Trophoblast cell (in vitro differentiated cells and primary cell): Measurements from ENCODE around the gene INVS.
"Not testable (repeated sequence)": the region's sequence is repeated elsewhere in the genome, so short reads cannot be mapped to it uniquely, and the experiment has no call there.

Experiments used
- DNase-seq, 2 donors: peaks; one replicate each; pipeline ENCODE4 v3.0.0-alpha.2; 2016
- H2AFZ ChIP-seq: 2 replicates; pipeline ENCODE4 v1.6.1; 2013; ENCODE audit warnings: low read length, moderate library complexity, mild to moderate bottlenecking; ENCODE audit not compliant: insufficient read depth, poor library complexity
- H2AK5ac ChIP-seq: 2 replicates; pipeline ENCODE4 v1.6.1; 2013; ENCODE audit warnings: mild to moderate bottlenecking, low read length
- H2BK120ac ChIP-seq: 2 replicates; pipeline ENCODE4 v1.6.1; 2013; ENCODE audit warnings: low read length, mild to moderate bottlenecking, moderate library complexity; ENCODE audit not compliant: insufficient read depth, poor library complexity
- H2BK12ac ChIP-seq: 2 replicates; pipeline ENCODE4 v1.6.1; 2013; ENCODE audit warnings: mild to moderate bottlenecking, low read length, moderate library complexity
- H2BK5ac ChIP-seq: 2 replicates; pipeline ENCODE4 v1.6.1; 2013; ENCODE audit warnings: low read length, low read depth, moderate library complexity, mild to moderate bottlenecking; ENCODE audit not compliant: poor library complexity
- H3K14ac ChIP-seq: 2 replicates; pipeline ENCODE4 v1.6.1; 2013; ENCODE audit warnings: mild to moderate bottlenecking, low read length
- H3K18ac ChIP-seq: 2 replicates; pipeline ENCODE4 v1.6.1; 2013; ENCODE audit warnings: mild to moderate bottlenecking, low read length
- H3K23ac ChIP-seq: 2 replicates; pipeline ENCODE4 v1.6.1; 2013; ENCODE audit warnings: low read length
- H3K27ac ChIP-seq: 2 replicates; pipeline ENCODE4 v1.5.1; 2013; ENCODE audit warnings: low read depth, mild to moderate bottlenecking, inconsistent platforms, low read length, moderate library complexity
- H3K27me3 ChIP-seq: 2 replicates; pipeline ENCODE4 v1.6.1; 2013; ENCODE audit warnings: inconsistent platforms, mild to moderate bottlenecking, low read length, moderate library complexity; ENCODE audit not compliant: insufficient read depth
- H3K36me3 ChIP-seq, 2 experiments: 1 replicate in 1 of 2; 2 replicates in 1 of 2; pipeline ENCODE4 v1.6.1; 2013; ENCODE audit warnings: low read length in 2 of 2, mild to moderate bottlenecking in 2 of 2, moderate library complexity in 1 of 2; ENCODE audit not compliant: insufficient read depth in 2 of 2, control insufficient read depth in 1 of 2
- H3K4ac ChIP-seq: 2 replicates; pipeline ENCODE4 v1.6.1; 2013; ENCODE audit warnings: low read depth, mild to moderate bottlenecking, low read length, moderate library complexity
- H3K4me1 ChIP-seq, 2 experiments: 1 replicate in 1 of 2; 2 replicates in 1 of 2; pipeline ENCODE4 v1.6.1; 2013; ENCODE audit warnings: low read length in 2 of 2, mild to moderate bottlenecking in 2 of 2, moderate library complexity in 1 of 2; ENCODE audit not compliant: insufficient read depth in 2 of 2, control insufficient read depth in 1 of 2
- H3K4me2 ChIP-seq: 2 replicates; pipeline ENCODE4 v1.6.1; 2013; ENCODE audit warnings: inconsistent platforms, mild to moderate bottlenecking, low read length, moderate library complexity
- H3K4me3 ChIP-seq: 2 replicates; pipeline ENCODE4 v1.5.1; 2013; ENCODE audit warnings: mild to moderate bottlenecking, low read depth, low read length, inconsistent platforms
- H3K79me1 ChIP-seq: one replicate; pipeline ENCODE4 v1.6.1; 2013; ENCODE audit warnings: low read length
- H3K79me2 ChIP-seq: 2 replicates; pipeline ENCODE4 v1.6.1; 2013; ENCODE audit warnings: low read length, mild to moderate bottlenecking; ENCODE audit not compliant: control insufficient read depth, insufficient read depth, poor library complexity
- H3K9ac ChIP-seq: 2 replicates; pipeline ENCODE4 v1.6.1; 2013; ENCODE audit warnings: mild to moderate bottlenecking, low read length
- H3K9me3 ChIP-seq: 2 replicates; pipeline ENCODE4 v1.6.1; 2013; ENCODE audit warnings: low read depth, mild to moderate bottlenecking, control low read depth, inconsistent platforms, low read length; ENCODE audit not compliant: insufficient read depth
- H4K12ac ChIP-seq: 2 replicates; pipeline ENCODE4 v1.6.1; 2013; ENCODE audit warnings: low read depth, mild to moderate bottlenecking, low read length, moderate library complexity
- H4K8ac ChIP-seq: 2 replicates; pipeline ENCODE4 v1.6.1; 2013; ENCODE audit warnings: low read depth, mild to moderate bottlenecking, low read length, moderate library complexity
- H4K91ac ChIP-seq: one replicate; pipeline ENCODE4 v1.6.1; 2013; ENCODE audit warnings: low read depth, mild to moderate bottlenecking, low read length, moderate library complexity
- WGBS: extraction: QIAGEN DNeasy Blood & Tissue Kit; methylation state at CpG from one replicate; pipeline ENCODE4 v1.1.7; 2013; ENCODE audit warnings: missing lambda C conversion rate; ENCODE audit not compliant: insufficient read length, insufficient coverage; ENCODE audit errors: extremely low coverage; 5-methylcytosine and 5-hydroxymethylcytosine counted together

The INVS gene

DNA sequence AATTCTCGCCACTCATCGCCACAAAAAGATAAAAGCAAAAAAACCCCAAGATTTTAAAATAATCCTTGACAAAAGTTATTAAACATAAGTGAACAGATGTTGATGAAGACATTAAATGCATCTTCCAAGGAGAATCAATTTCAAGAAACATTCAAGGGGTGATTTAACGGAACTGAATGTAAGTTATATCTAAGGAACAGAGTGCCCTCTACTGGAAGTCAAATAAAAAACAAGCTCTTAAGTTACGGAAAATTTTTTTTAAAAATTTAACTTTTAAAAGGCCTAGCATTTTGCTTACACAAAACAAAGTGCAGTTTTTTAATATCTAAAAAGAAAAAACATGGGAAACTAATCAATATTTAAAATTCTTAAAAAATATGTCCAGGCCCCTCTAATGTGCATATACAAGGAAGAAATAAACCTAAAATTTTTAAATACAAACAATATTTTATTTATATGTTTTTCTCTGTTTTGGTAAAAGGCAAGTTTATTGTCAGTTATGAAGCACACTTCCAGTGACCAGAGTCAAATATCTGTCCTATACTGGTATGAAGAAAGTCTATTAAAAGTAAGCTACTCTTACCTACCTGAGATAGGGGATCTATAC lies 225.7 kb downstream of the INVS start:
- no peak overlapping the region for H3K4ac ChIP-seq
- WGBS = no CpG with 5 or more reads among the region's 4 CpGs
- no peak overlapping the region for H2AK5ac ChIP-seq
- H3K23ac ChIP-seq = no peak overlapping the region
- H4K91ac ChIP-seq = no peak overlapping the region
- H3K18ac ChIP-seq = no peak overlapping the region
- no peaks in the 10 kb centered on the region for H3K9me3 ChIP-seq
- no peak overlapping the region for H3K9ac ChIP-seq
- H3K4me2 ChIP-seq = no peak overlapping the region
- H3K4me3 ChIP-seq = no peak overlapping the region
- H3K36me3 ChIP-seq = peaks cover 6 to 9% of the 10 kb centered on the region in 2 experiments
- H3K14ac ChIP-seq = no peak overlapping the region
- H2AFZ ChIP-seq = no peak overlapping the region
- no peak overlapping the region for H3K27ac ChIP-seq
- DNase-seq = peak in 1 of 2 donors; percentile 60
- no peaks in the 10 kb centered on the region for H3K27me3 ChIP-seq
- H2BK5ac ChIP-seq = no peak overlapping the region
- H3K4me1 ChIP-seq = no peaks in the 10 kb centered on the region
- H2BK120ac ChIP-seq = no peak overlapping the region
- H4K12ac ChIP-seq = no peak overlapping the region
- no peaks in the 10 kb centered on the region for H3K79me1 ChIP-seq
- H4K8ac ChIP-seq = no peak overlapping the region
- no peaks in the 10 kb centered on the region for H3K79me2 ChIP-seq
- H2BK12ac ChIP-seq = no peak overlapping the region

DNA sequence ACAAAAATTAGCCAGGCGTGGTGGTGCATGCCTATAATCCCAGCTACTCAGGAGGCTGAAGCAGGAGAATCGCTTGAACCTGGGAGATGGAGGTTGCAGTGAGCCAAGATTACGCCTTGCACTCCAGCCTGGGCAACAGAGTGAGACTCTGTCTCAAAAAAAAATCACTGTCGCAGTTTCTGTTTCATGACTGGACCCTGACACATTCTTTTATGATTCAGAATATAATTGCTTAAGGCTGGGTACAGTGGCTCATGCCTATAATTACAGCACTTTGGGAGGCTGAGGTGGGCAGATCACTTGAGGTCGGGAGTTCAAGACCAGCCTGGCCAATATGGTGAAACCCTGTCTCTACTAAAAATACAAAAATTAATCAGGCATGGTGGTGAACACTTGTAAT lies 239.7 kb downstream of the INVS start:
- H3K18ac ChIP-seq = not testable (repeated sequence)

DNA sequence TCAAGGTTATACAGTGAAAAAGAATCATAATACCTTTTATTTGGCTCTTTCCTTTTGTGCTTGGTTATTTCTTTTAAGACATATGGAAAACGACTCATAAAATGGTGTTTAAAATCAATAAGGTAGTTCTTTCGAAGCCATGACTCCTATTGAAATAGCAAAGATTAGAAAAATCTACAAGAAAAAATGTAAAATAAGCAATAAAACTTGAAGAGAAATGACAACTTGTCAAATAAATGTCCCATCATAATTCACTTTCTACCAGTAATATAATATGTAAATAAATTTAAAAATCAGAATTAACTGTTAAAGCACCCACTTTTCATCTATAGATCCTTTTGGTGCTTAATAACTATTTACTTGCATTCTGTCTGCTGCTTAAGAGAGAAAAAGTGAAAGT lies 241.2 kb downstream of the INVS start:
- Histone ChIP-seq H2AK5ac (no peak overlapping the region), H2BK12ac (no peak overlapping the region), H3K36me3 (peaks cover 9 to 11% of the 10 kb centered on the region in 2 experiments), H3K4me1 (no peaks in the 10 kb centered on the region), H3K18ac (no peak overlapping the region), H3K27ac (no peak overlapping the region), H3K4ac (no peak overlapping the region), H3K4me2 (no peak overlapping the region), H3K14ac (no peak overlapping the region), H3K9me3 (no peaks in the 10 kb centered on the region), H3K9ac (no peak overlapping the region), H4K91ac (no peak overlapping the region), H3K79me1 (no peaks in the 10 kb centered on the region), H3K27me3 (no peaks in the 10 kb centered on the region), H4K8ac (no peak overlapping the region), H3K79me2 (peaks cover 2% of the 10 kb centered on the region), H2BK120ac (no peak overlapping the region), H2AFZ (no peak overlapping the region), H3K4me3 (no peak overlapping the region), H3K23ac (no peak overlapping the region), H2BK5ac (no peak overlapping the region), H4K12ac (no peak overlapping the region)
- no CpG with 5 or more reads among the region's 2 CpGs for WGBS
- no peak for DNase-seq

More for the DNA sequence above, 239.7 kb downstream of the INVS start:
- not testable (repeated sequence) for H4K12ac ChIP-seq, H3K4ac ChIP-seq, H2BK5ac ChIP-seq, H3K9ac ChIP-seq, H2AFZ ChIP-seq, H4K91ac ChIP-seq, H2AK5ac ChIP-seq, H4K8ac ChIP-seq, H3K79me2 ChIP-seq, H3K9me3 ChIP-seq, H3K79me1 ChIP-seq, H3K14ac ChIP-seq, H2BK12ac ChIP-seq, H3K27me3 ChIP-seq, H3K23ac ChIP-seq, H3K4me3 ChIP-seq, H2BK120ac ChIP-seq, H3K4me1 ChIP-seq, H3K4me2 ChIP-seq, H3K27ac ChIP-seq
- no CpG with 5 or more reads among the region's 5 CpGs for WGBS
- peak in 1 of 2 donors; percentile 21 for DNase-seq
- H3K36me3 ChIP-seq = peaks cover 11 to 12% of the 10 kb centered on the region in 2 experiments

DNA sequence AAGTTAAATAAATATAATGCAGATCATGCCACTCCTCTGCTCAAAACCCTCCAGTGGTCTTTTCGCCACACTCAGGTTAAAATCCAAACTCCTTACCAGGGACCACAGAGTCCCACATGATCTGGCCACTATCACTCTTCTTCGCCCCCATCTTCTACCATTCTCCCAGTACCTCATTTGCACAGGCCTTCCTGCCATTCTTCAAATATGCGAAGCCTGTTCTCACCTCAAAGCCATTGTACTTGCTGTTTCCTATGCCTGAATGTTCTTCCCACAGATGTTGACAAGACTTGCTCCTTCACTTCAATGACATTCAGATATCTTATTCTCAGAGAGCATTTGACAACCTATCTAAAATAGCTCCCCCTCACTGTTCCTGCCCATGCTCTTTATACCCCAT lies 242.8 kb downstream of the INVS start:
- Histone ChIP-seq H3K4ac (peak overlapping the region; percentile 64), H3K36me3 (peaks cover 5 to 13% of the 10 kb centered on the region in 2 experiments)

More for the DNA sequence above, 242.8 kb downstream of the INVS start:
- Histone ChIP-seq H2BK120ac (no peak overlapping the region), H2AK5ac (no peak overlapping the region), H3K4me3 (no peak overlapping the region), H4K8ac (no peak overlapping the region), H4K12ac (no peak overlapping the region), H3K4me2 (no peak overlapping the region), H3K14ac (no peak overlapping the region), H3K27me3 (no peaks in the 10 kb centered on the region), H3K4me1 (no peaks in the 10 kb centered on the region), H2BK5ac (no peak overlapping the region), H3K79me2 (peaks cover 2% of the 10 kb centered on the region), H2BK12ac (no peak overlapping the region), H2AFZ (no peak overlapping the region), H3K27ac (no peak overlapping the region), H3K9me3 (no peaks in the 10 kb centered on the region), H3K9ac (no peak overlapping the region), H4K91ac (no peak overlapping the region), H3K18ac (no peak overlapping the region), H3K79me1 (no peaks in the 10 kb centered on the region), H3K23ac (no peak overlapping the region)
- no CpG with 5 or more reads among the region's 3 CpGs for WGBS
- no peak for DNase-seq
